Measurements from ENCODE around the gene KCNJ4. TPM values are rescaled to one million over a fixed set of nuclear protein-coding genes. Genes with fewer than 3 reads are reported as not detected.
"Not testable (repeated sequence)": the region's sequence is repeated elsewhere in the genome, so short reads cannot be mapped to it uniquely, and the experiment has no call there.

KCNJ4 gene
- total RNA-seq, 1 donor from 2014 or later: not detected

DNA sequence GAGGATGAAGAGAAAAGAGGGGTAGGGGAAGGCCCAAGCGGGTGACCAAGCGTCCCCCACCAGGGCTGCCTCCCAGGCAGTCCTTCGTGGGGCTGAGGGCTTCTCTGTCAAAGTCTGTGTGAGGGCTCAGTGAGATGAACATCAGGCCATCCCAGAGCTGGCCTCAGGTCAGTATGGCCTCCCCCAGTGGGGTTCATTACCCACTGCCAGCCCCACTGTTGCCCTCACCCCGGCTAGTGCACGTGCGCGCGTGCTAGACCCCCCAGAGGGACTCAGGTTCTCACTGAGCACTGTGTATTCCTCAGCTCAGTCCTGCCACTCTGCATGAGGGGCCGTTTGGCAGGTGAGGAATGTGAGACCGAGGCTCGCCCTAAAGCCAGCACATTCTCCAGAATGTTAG, 16.2 kb upstream of the KCNJ4 start:
- DNase-seq (ENCODE audit: low spot score) (no peak), ATAC-seq (no peak)

DNA sequence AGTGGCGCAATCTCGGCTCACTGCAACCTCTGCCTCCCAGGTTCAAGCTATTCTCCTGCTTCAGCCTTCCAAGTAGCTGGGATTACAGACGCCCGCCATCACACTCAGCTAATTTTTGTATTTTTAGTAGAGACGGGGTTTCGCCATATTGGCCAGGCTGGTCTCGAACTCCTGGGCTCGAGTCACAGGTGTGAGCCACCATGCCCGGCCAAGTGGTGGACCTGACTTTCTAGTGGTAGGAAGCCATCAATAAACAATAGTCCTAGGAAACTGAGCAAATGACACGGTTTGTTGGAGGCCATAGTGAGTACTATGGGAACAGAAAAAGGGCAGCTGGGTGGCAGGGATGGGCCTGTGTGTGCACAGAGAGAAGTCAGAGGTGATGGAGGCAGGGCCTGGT, 15.2 kb upstream of the KCNJ4 start:
- not testable (repeated sequence) for DNase-seq (ENCODE audit: low spot score); ATAC-seq

DNA sequence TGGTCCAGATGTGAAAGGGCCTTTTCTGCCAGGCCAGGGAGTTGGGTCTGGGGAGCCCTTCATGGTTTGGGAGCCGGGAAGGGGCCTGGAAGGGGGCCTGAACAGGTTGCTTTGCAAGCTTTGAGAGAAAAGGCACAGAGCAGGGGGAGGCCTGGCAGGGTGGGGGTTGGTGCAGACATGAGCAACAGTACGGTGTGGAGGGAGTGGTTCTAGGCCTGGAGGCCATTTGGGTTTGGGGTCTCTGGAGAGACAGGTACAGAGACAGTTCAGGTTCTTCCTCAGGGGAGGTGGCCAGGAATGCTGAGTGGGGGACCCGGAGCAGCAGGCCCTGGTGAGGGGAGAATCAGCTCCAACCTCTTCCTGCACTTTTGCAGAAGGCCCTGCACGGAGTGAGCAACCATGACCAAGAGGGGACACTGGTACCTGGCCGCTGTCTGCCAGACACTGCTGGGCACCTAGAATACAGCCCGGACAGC, 14.3 kb upstream of the KCNJ4 start:
- DNase-seq (ENCODE audit: low spot score): no peak
- ATAC-seq: no peak

DNA sequence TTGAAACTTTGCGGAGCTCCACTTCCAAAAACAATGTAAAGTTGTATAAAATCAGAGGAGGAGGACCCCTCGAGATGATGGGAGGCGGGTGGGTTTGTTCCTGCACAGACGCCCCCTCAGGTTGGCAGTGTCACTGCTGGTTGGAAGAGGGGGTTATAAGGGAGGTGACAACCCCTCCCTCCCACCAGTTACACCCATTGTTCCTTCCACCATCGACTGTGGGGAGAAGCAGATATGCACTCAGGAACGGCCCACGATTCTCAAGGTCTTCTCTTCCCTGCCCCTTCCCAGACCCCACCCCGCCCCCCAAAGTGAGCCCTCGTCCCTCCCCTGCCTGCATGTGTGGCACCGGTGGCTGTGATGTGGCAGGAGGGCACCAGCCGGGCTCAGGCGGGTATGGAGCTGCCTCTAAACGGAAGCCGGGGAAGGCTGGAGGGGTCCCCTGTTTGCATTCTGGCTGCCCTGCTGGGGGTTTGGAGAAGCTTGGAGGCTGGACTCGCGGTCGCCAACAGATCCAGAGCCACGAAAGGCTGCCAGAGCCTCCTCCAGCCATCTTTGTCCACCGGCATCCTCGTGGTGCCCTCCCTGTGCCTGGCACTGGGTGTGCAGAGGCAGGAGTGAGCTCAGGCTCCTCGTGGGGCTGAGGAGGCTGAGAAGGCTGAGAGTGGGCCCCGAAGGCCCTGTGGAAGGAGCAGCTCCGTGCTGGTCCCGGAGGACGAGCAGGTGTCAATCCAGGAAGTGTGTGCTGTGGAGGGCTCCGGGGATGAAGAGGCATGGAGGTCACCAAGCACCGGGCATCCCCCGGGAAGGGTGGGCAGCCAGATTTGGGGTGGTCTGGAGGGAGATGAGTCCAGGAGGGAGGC, 13.7 kb upstream of the KCNJ4 start:
- no peak for DNase-seq (ENCODE audit: low spot score)
- no peak for ATAC-seq

DNA sequence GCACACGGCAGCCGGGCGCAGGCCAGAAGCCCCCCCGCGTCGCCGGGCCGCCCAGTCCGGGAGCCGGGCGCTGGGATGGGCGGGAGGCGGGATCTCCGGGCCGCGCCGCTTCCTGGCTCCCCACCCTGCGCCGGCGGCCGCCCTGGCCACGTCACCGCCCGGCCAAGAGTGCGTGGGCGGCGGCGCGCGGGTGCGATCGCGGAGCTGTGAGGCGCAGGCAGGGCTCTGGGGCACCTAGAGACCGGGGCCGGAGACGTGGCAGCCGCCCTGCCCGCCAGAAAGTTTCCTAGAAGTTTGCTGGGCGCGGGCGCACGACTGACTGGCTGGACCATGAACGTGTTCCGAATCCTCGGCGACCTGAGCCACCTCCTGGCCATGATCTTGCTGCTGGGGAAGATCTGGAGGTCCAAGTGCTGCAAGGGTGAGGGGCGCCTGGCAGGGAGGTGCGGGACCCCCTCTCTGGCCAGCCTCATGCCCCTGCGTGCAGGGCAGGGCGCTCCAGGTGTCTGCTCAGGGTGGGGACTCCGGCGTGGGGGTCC, 13.0 kb upstream of the KCNJ4 start, which contains the start of gene KDELR3:
KDELR3 (plus strand) TSS at position 193 of the 539 bp plus-strand sequence; CDS start at position 331, 138 bp downstream.
- ATAC-seq: peak; percentile 90
- DNase-seq (ENCODE audit: low spot score): peak; percentile 58

DNA sequence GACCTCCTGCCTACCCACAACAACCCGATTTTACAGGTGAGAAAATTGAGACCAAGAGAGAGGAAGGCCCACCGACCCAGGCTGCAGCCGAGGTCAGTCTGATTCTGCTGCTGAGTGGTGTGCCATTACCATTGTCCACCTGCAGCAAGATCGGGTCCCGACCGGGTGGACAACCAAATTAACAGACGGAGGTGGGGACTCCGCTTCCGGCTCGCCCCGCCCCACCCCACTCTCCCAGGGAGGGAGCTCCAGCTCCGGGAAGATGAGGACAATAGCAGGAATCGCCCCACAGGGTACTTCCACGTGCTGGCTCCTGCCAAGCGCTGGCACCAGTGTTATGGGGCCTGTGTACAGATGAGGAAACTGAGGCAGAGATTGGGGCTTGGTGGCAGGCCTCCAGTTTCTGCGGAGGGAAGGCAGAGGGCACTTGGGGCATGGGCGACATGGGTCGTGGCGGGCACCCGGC, 12.5 kb upstream of the KCNJ4 start:
- ATAC-seq (peak; percentile 9), DNase-seq (ENCODE audit: low spot score) (no peak)

DNA sequence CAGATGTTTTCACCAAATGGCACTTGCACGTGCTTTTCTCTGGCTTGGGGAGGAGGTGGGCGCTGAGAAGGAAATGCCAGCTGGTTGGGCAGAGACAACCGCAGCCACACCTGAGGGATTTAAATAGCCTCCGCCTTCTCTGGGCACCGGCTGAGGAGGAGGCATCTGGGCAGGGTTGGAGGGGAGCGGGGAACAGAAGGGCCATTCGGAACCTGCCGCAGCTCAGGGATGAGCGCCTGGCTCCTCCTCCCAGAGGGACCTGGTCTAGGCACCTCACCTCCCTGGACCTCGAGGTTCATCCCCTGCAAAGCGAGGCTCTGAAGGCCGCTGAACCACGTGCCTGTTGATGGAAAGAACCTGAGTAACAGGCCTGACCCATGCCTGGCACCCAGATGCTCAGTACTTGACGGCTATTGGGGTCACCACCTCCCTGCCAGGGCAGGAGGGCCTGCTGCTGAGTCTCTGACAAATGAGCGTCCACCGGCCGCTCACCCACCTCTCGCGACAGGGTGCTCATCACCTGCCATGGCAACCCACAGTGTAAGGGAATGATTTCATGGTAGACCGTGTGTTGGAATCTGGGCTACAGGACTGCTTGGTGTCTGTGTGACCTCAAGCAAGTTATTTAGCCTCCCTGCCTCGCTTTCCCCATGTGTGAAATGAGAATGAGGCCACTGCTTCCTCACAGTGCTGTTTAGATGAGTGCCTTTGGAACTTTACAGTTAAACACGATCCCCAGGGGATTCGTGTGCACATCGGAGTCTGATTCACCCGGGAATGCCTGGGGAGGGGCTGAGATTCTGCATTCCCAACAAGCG, 10.9 kb upstream of the KCNJ4 start:
- no peak for ATAC-seq
- no peak for DNase-seq (ENCODE audit: low spot score)

DNA sequence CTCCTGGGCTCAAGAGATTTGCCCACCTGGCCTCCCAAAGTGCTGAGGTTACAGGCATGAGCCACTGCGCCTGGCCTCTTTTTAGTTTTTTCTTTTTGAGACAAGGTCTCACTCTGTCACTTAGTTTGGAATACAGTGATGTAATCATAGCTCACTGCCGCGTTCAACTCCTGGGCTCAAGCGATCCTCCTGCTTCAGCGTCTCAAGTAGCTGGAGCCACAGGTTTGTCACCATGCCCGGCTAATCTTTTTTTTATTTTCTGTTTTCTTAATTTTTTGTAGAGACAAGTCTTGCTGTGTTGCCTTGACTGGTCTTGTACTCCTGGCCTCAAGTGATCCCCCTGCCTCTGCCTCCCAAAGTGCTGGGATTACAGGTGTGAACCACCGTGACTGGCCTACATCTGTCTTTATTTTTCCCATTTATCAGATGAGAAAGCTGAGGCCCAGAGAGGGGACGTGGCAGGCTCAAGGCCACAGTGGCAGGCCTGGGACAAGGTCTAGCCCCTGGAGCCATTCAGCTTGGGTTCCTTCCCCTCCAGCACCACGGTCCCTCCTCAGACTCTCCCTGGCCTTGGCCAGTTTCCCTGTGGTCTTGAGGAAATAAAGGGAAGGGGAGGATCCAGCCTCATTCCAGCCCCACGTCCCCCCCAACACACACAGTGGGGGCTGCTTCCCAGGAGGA, 10.1 kb upstream of the KCNJ4 start:
- ATAC-seq (no peak), DNase-seq (ENCODE audit: low spot score) (no peak)

DNA sequence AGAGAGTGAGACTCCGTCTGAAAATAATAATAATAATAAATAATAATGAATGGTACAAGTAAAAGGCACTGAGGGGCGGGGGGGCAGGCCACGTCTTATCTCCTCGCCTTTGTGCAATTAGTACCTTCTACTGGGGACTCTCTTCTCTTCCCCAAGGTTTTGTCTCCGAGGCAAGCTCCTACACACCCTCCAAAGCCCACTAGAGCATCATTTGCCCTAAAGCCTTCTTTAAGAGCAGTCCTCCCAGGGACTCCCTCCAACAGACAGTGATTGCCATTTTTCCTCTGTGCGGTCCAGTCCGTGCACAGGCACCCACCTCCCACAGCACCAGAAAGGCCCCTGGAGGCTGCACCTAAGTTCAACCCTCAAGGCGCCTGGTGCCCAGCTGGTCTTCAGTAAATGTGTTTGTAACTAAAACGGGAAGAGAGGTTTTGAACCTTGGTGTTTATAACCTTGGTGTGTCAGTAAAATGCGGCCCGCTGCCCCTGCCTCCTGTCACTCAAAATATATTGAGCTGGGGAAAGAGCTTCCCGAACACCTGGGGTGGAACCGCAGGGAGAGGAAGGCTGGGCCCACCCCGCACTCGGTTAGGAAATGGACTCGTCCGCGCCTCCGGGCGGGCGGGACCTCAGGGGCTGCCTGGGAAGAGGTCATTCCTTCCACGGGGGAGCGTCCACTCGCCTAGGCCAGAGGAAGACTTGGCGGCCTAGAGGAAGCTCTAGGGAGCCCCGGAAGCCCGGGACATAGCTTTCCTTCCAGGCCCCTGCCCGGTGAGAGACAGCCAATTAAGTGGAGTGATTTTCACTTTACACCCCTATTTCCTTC, 8.2 kb upstream of the KCNJ4 start:
- ATAC-seq (peak; percentile 5), DNase-seq (ENCODE audit: low spot score) (no peak)

DNA sequence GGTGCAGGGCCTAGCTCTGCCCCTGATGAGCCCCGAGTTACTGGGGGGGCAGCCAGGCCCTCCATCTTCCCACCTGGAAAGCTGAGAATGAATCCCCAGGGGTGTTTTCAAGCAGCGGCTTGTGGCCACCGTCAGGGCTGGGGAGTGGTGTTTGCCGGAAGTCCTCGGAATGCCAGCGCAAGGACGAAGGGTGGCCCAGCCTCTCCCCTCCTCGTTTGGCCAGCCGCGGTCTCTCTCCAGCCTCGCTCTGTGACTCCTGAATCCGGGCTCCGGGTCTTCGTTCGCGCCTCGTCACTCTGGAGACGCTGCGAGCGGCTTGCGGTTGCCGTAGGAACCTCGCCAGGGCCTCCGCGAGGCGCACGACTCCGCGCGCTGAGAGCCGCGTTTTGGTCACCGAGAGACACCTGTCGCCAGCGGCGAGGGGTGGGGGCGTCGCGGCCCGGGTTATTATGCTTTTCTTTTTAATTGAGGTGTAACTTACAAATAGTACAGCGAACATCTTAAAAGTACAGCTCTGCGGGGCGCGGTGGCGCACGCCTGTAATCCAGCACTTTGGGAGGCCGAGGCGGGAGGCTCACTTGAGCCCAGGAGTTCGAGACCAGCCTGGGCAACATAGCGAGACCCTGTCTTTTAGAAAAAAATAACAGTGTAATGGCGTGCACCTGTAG, 6.5 kb upstream of the KCNJ4 start:
- DNase-seq (ENCODE audit: low spot score) (peak; percentile 59), ATAC-seq (peak; percentile 73)

DNA sequence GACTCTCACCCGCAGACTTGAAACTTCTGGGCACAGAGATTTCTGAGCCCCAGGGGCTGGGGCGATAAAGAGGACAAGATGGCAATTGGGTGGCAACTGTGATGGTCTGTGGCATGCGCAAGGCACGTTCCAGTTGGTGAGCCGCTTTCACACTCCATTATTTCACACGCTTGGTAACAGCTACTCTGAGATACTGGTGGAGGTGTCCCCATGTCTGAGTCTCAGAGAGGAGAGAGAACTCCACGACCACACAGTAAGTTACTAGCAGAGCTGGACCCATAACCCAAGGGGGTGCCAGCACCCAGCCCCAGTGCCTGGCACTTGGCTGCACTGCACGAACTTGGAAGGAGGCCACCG, 6.0 kb upstream of the KCNJ4 start:
- DNase-seq (ENCODE audit: low spot score) (no peak), ATAC-seq (peak; percentile 10)

DNA sequence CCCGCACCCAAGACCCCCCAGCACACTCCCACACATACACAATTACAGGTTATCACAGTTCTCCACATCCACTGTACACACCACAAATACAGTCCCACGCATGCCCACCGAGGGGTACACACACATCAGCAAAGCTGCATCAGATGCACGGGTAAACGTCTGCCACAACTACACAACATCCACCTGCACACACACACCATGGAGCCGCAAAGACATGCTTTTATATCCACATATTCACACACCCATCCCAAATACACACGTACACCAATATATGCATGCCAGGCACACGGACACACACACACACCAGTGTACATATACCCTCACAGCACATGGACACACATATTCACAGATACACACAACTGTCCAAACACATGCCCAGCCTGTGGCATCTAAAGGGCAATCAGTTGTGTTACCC, 5.4 kb upstream of the KCNJ4 start:
- ATAC-seq (peak; percentile 9), DNase-seq (ENCODE audit: low spot score) (no peak)

DNA sequence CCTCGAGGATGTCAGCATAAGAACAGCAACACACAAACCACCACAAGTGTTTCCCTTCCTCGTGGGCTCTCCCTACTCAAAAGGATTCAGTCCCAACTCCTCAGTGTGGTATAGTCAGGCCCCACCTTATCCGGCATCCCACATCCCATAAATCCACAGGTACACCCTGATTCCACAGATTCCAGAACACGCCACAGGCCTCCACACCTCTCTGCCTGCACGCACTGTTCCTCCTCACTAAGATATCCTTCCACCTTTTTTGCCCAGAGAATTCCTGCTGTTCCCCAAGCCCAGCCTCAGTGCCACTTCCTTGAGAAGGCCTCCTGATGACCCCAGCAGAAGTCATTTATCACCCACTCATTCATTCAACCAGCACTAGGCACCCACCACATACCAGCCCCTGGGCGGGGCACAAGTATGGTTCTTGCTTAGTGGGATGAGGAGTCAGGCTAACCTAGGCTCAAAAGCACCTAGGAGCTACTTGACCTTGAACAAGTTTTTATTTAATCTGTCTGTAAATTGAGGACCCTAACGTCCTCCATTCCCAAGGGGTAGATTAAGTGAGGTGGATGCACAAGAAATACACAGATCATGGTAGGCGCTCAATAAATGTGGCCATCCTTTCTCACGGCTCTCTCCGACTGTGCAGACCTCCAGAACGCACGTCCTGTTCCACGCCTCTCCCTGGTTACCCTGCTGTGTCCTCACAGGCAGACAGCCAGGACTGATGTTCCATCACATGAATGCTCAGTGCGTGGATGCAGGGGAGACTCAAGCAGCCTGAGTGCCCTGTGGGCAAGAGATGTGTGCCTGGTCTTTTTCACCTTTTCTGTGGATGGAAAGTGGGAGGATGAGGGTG, 2.1 kb upstream of the KCNJ4 start:
- no peak for ATAC-seq
- DNase-seq (ENCODE audit: low spot score): no peak

DNA sequence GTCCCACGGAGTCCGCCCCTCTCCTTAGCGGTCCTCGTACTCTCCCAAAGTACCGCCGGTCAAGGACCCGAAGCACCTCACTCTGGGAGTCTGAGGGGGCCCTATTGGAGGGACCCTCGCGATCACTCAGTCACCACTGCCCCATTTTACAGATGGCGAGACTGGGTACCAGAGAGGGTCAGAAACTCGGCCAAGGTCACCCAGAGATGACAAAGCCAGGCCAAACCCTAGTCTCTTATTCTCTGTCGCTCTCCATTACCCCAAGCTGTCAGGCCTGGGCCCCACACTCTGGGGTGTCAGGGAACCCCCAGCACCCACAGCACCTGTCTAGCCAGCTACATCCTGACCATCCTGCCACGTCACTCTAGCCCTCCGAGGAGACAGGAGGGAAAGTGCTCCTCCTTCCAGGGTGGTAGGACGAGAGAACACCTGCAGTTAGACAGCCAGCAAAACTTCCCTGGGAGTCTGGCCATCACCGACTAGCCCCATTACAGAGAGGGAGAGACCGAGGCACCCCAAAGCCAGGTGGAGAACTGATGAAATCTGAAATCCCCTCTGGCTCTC, 1.4 kb upstream of the KCNJ4 start:
- ATAC-seq (no peak), DNase-seq (ENCODE audit: low spot score) (no peak)

DNA sequence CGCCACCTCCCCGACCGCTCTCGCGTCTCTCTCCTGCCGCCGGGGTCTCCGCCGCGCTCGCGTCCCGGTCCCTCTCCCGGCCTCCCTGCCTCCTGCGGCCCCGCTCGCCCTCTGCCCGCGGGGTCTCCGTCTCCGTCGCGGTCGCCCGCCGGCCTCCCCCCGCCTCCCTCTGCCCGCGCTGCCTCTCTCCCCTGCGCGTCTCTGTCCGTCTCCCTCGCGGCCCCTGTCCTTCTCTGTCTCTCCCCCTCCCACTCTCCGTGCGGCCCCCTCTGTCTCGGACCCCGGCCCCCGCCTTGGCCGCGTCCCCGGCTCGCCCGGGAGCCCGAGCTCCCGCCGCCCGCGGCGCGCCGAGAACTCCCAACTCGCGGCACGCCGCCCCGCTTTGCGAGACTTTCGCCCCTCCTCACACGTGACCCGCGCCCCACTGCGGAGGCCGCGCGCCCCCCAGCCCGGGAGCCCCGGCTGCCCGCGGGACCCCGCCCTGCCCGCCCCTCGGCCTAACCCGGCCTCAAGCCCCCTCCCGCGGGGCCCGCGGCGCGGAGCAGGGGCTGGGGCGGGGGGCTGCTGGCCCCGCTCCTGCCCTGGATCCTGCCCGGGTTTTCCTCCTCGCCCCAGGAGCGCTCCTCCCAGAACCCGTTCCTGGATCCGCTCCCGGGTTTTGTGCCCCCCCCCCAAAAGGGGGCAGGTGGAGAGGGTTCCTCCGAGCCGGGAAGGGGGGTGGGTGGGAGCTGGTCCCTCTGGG, 702 bp upstream of the KCNJ4 start:
- DNase-seq (ENCODE audit: low spot score): no peak
- peak; percentile 11 for ATAC-seq

DNA sequence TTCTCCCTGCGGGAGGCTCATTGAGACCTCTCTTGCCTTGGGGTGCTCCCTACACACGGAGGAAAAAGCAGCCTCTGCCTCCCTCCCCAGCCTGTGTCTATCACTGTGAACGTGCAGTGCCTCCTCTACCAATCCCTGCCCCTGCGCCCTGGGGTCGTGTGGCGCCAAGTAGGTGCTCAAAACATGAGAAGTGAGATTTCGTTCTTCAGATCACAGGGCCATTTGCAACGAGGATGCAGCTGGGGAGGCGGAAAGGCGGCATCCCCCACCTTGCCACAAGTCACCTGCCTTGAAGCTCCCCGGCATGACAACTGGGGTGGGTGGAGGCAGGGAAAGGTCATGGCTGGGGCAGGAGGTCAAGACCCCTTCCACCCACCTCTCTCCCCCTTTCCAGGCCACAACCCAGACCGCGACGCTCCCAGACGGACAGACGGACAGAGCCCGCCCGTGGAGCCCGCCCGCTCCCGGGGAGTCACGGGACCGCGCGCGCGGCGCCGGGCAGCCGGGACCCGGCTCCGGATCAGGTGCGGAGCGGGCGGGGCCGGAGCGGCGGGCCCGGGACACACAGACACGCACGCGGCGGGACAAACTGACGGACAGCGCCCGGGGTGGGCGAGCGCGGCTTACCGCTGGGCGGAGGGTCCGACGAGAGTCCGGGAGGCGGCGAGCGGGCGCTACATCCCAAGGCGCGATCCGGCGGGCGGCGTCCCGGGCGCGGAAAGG, 485 bp downstream of the KCNJ4 start:
- DNase-seq (ENCODE audit: low spot score) (no peak), ATAC-seq (peak; percentile 56)

DNA sequence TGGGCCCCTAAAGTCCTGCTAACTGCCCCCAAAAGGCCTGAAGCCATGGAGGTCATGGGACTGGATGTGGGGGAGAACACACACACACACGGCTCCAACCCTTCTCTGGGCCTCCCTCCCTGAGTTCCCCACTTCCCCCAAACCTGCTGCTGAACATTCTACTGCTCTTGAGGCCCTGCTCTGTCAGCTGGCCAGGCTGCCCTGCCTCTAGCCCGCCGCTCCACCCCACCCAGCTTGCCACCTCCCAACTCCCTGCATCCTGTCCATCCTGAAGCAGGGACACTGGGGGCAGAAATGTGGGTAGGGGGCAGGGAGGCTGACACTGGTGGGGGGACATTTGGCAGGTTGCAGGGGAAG, 1.0 kb downstream of the KCNJ4 start:
- DNase-seq (ENCODE audit: low spot score) (no peak), ATAC-seq (no peak)

Measured in left lobe of liver (tissue), 2 donors.